ENCODE results near the gene KRT80.
A peak's percentile ranks its signal among the peaks of the same experiment; 100 is the strongest.

GRCh38 chr12:52217223-52217622 is 25.4 kb upstream of the KRT80 start:
- TF ChIP-seq CTCF (IDR thresholded peaks at IDR 0.05): no peak
- 0 out of 2 replicates have a peak, but pooled peaks have one; percentile 26 for TF ChIP-seq POLR2AphosphoS5 (IDR thresholded peaks at IDR 0.05; ENCODE audit: low read depth, low read length)

Measured in Panc1 (cell line).